ENCODE results near the gene ANKK1. TPM values are rescaled to one million over a fixed set of nuclear protein-coding genes. Genes with fewer than 3 reads are reported as not detected.

ANKK1 gene
- total RNA-seq, 2 experiments from 2014 or later, result not detected

DNA sequence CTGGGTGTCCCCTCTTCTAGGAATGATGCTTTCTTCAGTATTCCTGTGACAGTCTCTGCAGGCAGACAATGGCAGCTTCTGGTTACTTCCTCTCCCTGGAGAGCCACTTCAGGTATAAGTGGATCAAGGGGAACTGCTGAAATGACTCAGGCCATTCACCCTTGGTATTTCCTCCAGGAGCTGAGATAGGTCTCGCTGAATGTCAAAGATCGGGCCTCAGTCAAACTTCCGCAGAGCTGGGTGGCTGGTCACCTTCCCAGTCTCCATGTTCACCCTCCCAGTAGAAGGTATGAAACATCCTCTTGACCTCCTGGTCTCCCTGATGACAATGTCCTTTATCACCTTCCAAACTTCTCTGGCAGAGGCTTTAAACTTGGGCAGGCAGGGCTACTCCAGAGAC is 1.8 kb upstream of the ANKK1 start:
- no peak for DNase-seq
- Mint-ChIP-seq H3K27ac (no peak overlapping the region), H3K27me3 (peaks cover 2% of the 10 kb centered on the region), H3K4me1 (ENCODE audit: low read depth) (no peaks in the 10 kb centered on the region), H3K36me3 (ENCODE audit: low read depth) (no peaks in the 10 kb centered on the region), H3K9me3 (no peaks in the 10 kb centered on the region), H3K4me3 (no peak overlapping the region)
- CTCF ChIA-PET, result no interaction called here
- intact Hi-C loops (cut with micrococcal nuclease), result no loop called here
- POLR2A ChIA-PET, result no interaction called here
- ATAC-seq, result no peak
- TF ChIP-seq, protein P1, sequence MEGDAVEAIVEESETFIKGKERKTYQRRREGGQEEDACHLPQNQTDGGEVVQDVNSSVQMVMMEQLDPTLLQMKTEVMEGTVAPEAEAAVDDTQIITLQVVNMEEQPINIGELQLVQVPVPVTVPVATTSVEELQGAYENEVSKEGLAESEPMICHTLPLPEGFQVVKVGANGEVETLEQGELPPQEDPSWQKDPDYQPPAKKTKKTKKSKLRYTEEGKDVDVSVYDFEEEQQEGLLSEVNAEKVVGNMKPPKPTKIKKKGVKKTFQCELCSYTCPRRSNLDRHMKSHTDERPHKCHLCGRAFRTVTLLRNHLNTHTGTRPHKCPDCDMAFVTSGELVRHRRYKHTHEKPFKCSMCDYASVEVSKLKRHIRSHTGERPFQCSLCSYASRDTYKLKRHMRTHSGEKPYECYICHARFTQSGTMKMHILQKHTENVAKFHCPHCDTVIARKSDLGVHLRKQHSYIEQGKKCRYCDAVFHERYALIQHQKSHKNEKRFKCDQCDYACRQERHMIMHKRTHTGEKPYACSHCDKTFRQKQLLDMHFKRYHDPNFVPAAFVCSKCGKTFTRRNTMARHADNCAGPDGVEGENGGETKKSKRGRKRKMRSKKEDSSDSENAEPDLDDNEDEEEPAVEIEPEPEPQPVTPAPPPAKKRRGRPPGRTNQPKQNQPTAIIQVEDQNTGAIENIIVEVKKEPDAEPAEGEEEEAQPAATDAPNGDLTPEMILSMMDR (IDR thresholded peaks at IDR 0.05), result no peak

DNA sequence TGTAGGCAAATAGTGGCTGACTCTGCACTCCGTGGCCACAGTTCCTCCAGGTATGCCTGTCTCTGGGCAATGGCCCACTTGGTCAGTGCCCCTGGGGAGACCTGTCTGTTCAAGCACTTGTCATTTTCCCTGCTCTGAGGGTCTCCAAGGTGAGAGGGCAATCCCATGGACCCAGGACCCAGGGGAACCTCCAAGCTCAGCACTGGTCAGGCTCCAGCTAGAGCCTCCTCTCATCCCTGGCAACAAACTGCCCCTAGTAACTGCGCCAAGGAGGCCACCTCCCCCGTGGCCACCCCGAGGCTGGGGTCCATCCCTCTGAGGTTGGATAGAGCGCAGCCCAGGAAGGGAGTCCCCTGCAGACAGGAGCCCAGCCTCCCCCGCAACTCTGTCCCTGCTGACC is 713 bp upstream of the ANKK1 start:
- CTCF ChIA-PET, result no interaction called here
- Mint-ChIP-seq H3K4me3 (no peak overlapping the region), H3K27ac (no peak overlapping the region), H3K4me1 (ENCODE audit: low read depth) (no peaks in the 10 kb centered on the region), H3K27me3 (peaks cover 2% of the 10 kb centered on the region), H3K9me3 (no peaks in the 10 kb centered on the region), H3K36me3 (ENCODE audit: low read depth) (no peaks in the 10 kb centered on the region)
- DNase-seq (no peak), ATAC-seq (no peak)
- intact Hi-C loops (cut with micrococcal nuclease), result no loop called here
- POLR2A ChIA-PET, result no interaction called here
- TF ChIP-seq, protein P1 (IDR thresholded peaks at IDR 0.05), result no peak

DNA sequence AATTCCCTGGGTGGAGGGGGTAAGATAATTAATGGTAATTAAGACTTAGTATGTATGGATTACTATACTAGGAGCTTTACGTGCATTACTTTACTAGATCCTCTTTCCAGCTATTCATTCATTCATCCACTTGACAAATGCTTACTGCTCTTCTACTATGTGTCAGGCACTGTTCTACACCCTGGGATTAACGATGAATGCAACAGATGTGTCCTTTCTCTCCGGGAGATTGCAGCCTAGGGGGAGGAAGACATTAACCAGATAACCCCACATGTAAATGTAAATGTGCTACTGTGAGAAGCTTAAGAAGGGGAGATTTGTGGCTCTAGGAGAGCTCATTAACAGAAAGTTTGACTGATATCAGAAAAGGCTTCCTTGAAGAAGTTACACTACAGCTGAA is 1.7 kb downstream of the ANKK1 start:
- no peaks in the 10 kb centered on the region for H3K4me1 Mint-ChIP-seq (ENCODE audit: low read depth)

DNA sequence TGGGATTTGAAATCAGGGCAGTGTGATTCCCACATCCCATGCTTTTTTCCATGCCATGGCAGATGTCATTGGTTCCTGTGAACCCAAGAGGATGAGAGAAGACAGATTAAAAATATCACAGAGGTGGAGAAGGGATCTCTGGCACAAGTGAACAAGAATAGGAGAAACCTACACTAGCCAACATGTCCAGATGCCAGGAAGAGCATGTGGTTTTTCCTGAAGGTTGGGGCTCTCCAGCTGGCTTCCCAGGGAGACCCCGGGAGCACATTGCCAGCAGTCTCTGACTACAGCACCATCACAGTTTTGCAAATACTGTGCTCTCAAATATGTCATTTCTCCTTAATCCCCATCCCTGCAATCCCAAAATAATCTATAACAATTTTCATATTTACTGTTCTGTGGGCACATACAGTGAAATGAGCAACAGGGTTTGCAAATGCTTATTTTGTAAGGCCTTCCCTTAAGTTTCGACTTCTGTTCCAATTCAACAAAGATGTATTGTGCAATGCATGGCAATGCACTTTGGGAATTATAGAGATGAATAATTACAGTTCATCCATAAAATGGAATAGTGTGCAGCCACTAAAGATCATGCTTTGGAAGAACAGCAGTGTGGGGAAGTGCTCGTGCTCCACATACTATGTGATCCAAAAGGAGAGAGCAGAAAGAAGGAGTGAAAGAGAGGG is 4.8 kb downstream of the ANKK1 start:
- ATAC-seq (no peak), DNase-seq (no peak)
- Mint-ChIP-seq H3K9me3 (no peaks in the 10 kb centered on the region), H3K36me3 (ENCODE audit: low read depth) (no peaks in the 10 kb centered on the region), H3K27ac (no peak overlapping the region), H3K27me3 (no peaks in the 10 kb centered on the region), H3K4me3 (no peak overlapping the region), H3K4me1 (ENCODE audit: low read depth) (no peaks in the 10 kb centered on the region)
- ChIA-PET CTCF (no interaction called here), POLR2A (no interaction called here)
- TF ChIP-seq, protein P1 (IDR thresholded peaks at IDR 0.05), result no peak
- intact Hi-C loops (cut with micrococcal nuclease), result no loop called here

More for the DNA sequence above, 1.7 kb downstream of the ANKK1 start:
- TF ChIP-seq, protein P1 (IDR thresholded peaks at IDR 0.05), result no peak
- Mint-ChIP-seq H3K4me3 (no peak overlapping the region), H3K27me3 (peaks cover 2% of the 10 kb centered on the region), H3K36me3 (ENCODE audit: low read depth) (no peaks in the 10 kb centered on the region), H3K27ac (no peak overlapping the region), H3K9me3 (no peaks in the 10 kb centered on the region)
- no peak for DNase-seq
- no peak for ATAC-seq
- POLR2A ChIA-PET, result no interaction called here
- intact Hi-C loops (cut with micrococcal nuclease), result no loop called here
- CTCF ChIA-PET, result no interaction called here

DNA sequence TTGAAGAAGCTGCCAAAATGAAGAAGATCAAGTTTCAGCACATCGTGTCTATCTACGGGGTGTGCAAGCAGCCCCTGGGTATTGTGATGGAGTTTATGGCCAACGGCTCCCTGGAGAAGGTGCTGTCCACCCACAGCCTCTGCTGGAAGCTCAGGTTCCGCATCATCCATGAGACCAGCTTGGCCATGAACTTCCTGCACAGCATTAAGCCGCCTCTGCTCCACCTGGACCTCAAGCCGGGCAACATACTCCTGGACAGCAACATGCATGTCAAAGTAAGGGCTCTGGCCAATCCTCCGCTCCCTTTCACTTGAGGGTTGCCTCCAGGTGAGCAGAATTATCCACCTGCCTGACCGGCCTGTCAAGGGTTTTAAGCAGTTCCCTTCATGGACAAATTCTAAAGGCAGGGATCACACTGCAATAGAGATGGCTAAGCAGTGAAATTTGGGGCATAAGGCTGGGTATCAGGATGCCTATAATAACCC is 6.0 kb downstream of the ANKK1 start:
- no peaks in the 10 kb centered on the region for H3K36me3 Mint-ChIP-seq (ENCODE audit: low read depth)
- H3K9me3 Mint-ChIP-seq, result no peaks in the 10 kb centered on the region
- intact Hi-C loops (cut with micrococcal nuclease), result no loop called here
- TF ChIP-seq, protein P1 (IDR thresholded peaks at IDR 0.05), result no peak
- no peak for DNase-seq
- no peak overlapping the region for H3K4me3 Mint-ChIP-seq
- no peaks in the 10 kb centered on the region for H3K4me1 Mint-ChIP-seq (ENCODE audit: low read depth)
- ATAC-seq, result no peak
- ChIA-PET CTCF (no interaction called here), POLR2A (no interaction called here)
- H3K27me3 Mint-ChIP-seq, result no peaks in the 10 kb centered on the region
- no peak overlapping the region for H3K27ac Mint-ChIP-seq
